Effector memory CD4-positive, alpha-beta T cell (primary cell): ENCODE measurements around the gene OMG.
"Not testable (repeated sequence)": the region's sequence is repeated elsewhere in the genome, so short reads cannot be mapped to it uniquely, and the experiment has no call there.

ENCODE experiments used
- DNase-seq, 3 donors: peaks; one replicate each; pipeline ENCODE4 v3.0.0-alpha.2; 2020
- H3K27ac ChIP-seq: 2 replicates; pipeline ENCODE4 v1.7.0; 2013; ENCODE audit warnings: mild to moderate bottlenecking, low read length, moderate library complexity; ENCODE audit not compliant: insufficient read depth, poor library complexity, severe bottlenecking
- H3K27me3 ChIP-seq: replicated peaks from 2 replicates; pipeline ENCODE4 v1.7.0; 2013; ENCODE audit warnings: mild to moderate bottlenecking, low read length; ENCODE audit not compliant: insufficient read depth, control insufficient read depth, poor library complexity, severe bottlenecking
- H3K36me3 ChIP-seq: 2 replicates; pipeline ENCODE4 v1.7.0; 2013; ENCODE audit warnings: mild to moderate bottlenecking, low read length, moderate library complexity; ENCODE audit not compliant: control insufficient read depth, insufficient read depth
- H3K4me1 ChIP-seq: 2 replicates; pipeline ENCODE4 v1.7.0; 2013; ENCODE audit warnings: low read length, mild to moderate bottlenecking; ENCODE audit not compliant: control insufficient read depth, insufficient read depth, poor library complexity, severe bottlenecking
- H3K4me3 ChIP-seq: 2 replicates; pipeline ENCODE4 v1.7.0; 2013; ENCODE audit warnings: low read length, low read depth, mild to moderate bottlenecking; ENCODE audit not compliant: insufficient read depth, poor library complexity, severe bottlenecking
- H3K9me3 ChIP-seq: 2 replicates; pipeline ENCODE4 v1.7.0; 2013; ENCODE audit warnings: mild to moderate bottlenecking, low read length, moderate library complexity; ENCODE audit not compliant: control insufficient read depth

The OMG gene

GRCh38 chr17:31269578-31269983 lies 27.5 kb downstream of the OMG start:
- Histone ChIP-seq H3K27me3 (no peaks in the 10 kb centered on the region), H3K4me3 (no peak overlapping the region), H3K9me3 (no peaks in the 10 kb centered on the region), H3K36me3 (no peaks in the 10 kb centered on the region), H3K27ac (no peak overlapping the region), H3K4me1 (no peaks in the 10 kb centered on the region)
- no peak for DNase-seq

- Histone ChIP-seq H3K27me3 (no peaks in the 10 kb centered on the region), H3K36me3 (no peaks in the 10 kb centered on the region), H3K4me1 (no peaks in the 10 kb centered on the region), H3K9me3 (no peaks in the 10 kb centered on the region), H3K4me3 (no peak overlapping the region), H3K27ac (no peak overlapping the region)
- DNase-seq, result no peak
These were observed 27.9 kb downstream of the OMG start for GRCh38 chr17:31269036-31269577.

- Histone ChIP-seq H3K9me3 (no peaks in the 10 kb centered on the region), H3K27ac (no peak overlapping the region), H3K27me3 (no peaks in the 10 kb centered on the region), H3K4me1 (no peaks in the 10 kb centered on the region), H3K36me3 (no peaks in the 10 kb centered on the region), H3K4me3 (no peak overlapping the region)
- no peak for DNase-seq
These were observed 31.0 kb downstream of the OMG start for GRCh38 chr17:31266042-31266441.

GRCh38 chr17:31262923-31263322 lies 34.1 kb downstream of the OMG start:
- not testable (repeated sequence) for H3K27ac ChIP-seq, H3K36me3 ChIP-seq, H3K4me1 ChIP-seq, DNase-seq, H3K27me3 ChIP-seq, H3K9me3 ChIP-seq, H3K4me3 ChIP-seq

- H3K4me3 ChIP-seq, result no peak overlapping the region
- no peaks in the 10 kb centered on the region for H3K9me3 ChIP-seq
- H3K36me3 ChIP-seq, result no peaks in the 10 kb centered on the region
- no peaks in the 10 kb centered on the region for H3K27me3 ChIP-seq
- H3K27ac ChIP-seq, result no peak overlapping the region
- no peak for DNase-seq
- no peaks in the 10 kb centered on the region for H3K4me1 ChIP-seq
These were observed 35.4 kb downstream of the OMG start for GRCh38 chr17:31261601-31262000.

GRCh38 chr17:31260151-31260550 lies 36.9 kb downstream of the OMG start:
- Histone ChIP-seq H3K27me3 (no peaks in the 10 kb centered on the region), H3K9me3 (no peaks in the 10 kb centered on the region), H3K27ac (no peak overlapping the region), H3K4me3 (no peak overlapping the region), H3K36me3 (no peaks in the 10 kb centered on the region), H3K4me1 (no peaks in the 10 kb centered on the region)
- no peak for DNase-seq

- Histone ChIP-seq H3K36me3 (no peaks in the 10 kb centered on the region), H3K4me1 (no peaks in the 10 kb centered on the region), H3K4me3 (no peak overlapping the region), H3K27ac (no peak overlapping the region), H3K27me3 (no peaks in the 10 kb centered on the region), H3K9me3 (no peaks in the 10 kb centered on the region)
- no peak for DNase-seq
These were observed 40.1 kb downstream of the OMG start for GRCh38 chr17:31256936-31257335.

- no peak overlapping the region for H3K27ac ChIP-seq
- no peak overlapping the region for H3K4me3 ChIP-seq
- DNase-seq, result no peak
- H3K9me3 ChIP-seq, result no peaks in the 10 kb centered on the region
- no peaks in the 10 kb centered on the region for H3K36me3 ChIP-seq
- no peaks in the 10 kb centered on the region for H3K4me1 ChIP-seq
- H3K27me3 ChIP-seq, result no peaks in the 10 kb centered on the region
These were observed 42.4 kb downstream of the OMG start for GRCh38 chr17:31254654-31255053.

GRCh38 chr17:31252741-31253140 lies 44.3 kb downstream of the OMG start:
- no peak for DNase-seq
- Histone ChIP-seq H3K4me1 (no peaks in the 10 kb centered on the region), H3K27ac (no peak overlapping the region), H3K27me3 (no peaks in the 10 kb centered on the region), H3K36me3 (no peaks in the 10 kb centered on the region), H3K9me3 (no peaks in the 10 kb centered on the region), H3K4me3 (no peak overlapping the region)

- no peaks in the 10 kb centered on the region for H3K27me3 ChIP-seq
These were observed 45.1 kb downstream of the OMG start for GRCh38 chr17:31251970-31252328.

More at GRCh38 chr17:31251970-31252328, 45.1 kb downstream of the OMG start:
- no peaks in the 10 kb centered on the region for H3K9me3 ChIP-seq
- H3K4me3 ChIP-seq, result no peak overlapping the region
- no peaks in the 10 kb centered on the region for H3K4me1 ChIP-seq
- no peak for DNase-seq
- no peaks in the 10 kb centered on the region for H3K36me3 ChIP-seq
- no peak overlapping the region for H3K27ac ChIP-seq
